ENCODE data around the gene TARS1. TPM values are rescaled to one million over a fixed set of nuclear protein-coding genes. Genes with fewer than 3 reads are reported as not detected.

Gene TARS1
- polyA plus RNA-seq, 1 donor from 2014 or later: 88.7 TPM

DNA sequence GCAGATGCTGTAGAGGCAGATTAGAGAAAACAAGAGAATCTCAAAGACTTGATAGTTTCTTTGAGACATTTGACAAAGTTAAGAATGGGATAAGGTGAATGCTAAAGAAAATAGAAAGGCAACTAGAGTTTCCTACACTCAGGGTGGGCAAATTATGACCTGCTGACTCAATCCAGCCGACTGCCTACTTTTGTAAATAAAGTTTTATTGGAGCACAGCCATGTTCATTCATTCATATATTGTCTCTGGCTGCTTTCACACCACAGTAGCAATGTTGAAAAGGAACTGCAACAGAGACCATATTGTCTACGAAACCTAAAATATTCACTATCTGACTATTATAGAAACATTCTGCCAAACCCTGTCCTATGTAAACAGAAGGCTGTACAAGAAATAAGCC lies 37.6 kb upstream of the TARS1 start:
- H3K4me3 ChIP-seq (ENCODE audit: low read length): no peak overlapping the region
- no peaks in the 10 kb centered on the region for H4K20me1 ChIP-seq (ENCODE audit: insufficient read depth)
- H3K9me2 ChIP-seq (ENCODE audit: insufficient read depth, low read length): no peaks in the 10 kb centered on the region
- no peaks in the 10 kb centered on the region for H3K9me3 ChIP-seq (ENCODE audit: low read length)
- no peaks in the 10 kb centered on the region for H3K79me2 ChIP-seq (replicated peaks; ENCODE audit: insufficient read depth, low read length)
- no peak for TF ChIP-seq POLR2AphosphoS5 (IDR thresholded peaks at IDR 0.05)
- no peak for TF ChIP-seq EZH2 (IDR thresholded peaks at IDR 0.05; ENCODE audit: borderline replicate concordance, insufficient read depth, low read length, poor library complexity, severe bottlenecking)
- TF ChIP-seq REST (IDR thresholded peaks at IDR 0.05; ENCODE audit: borderline replicate concordance): no peak
- no peak for TF ChIP-seq RAD21 (conservative IDR thresholded peaks at IDR 0.05)
- TF ChIP-seq TAF1 (IDR thresholded peaks at IDR 0.05; ENCODE audit: low read depth): no peak
- no peaks in the 10 kb centered on the region for H3K36me3 ChIP-seq (ENCODE audit: insufficient read depth, low read length)
- no peak overlapping the region for H3K27ac ChIP-seq (ENCODE audit: low read length)
- no peaks in the 10 kb centered on the region for H3F3A ChIP-seq (ENCODE audit: insufficient read depth, low read length, poor library complexity, severe bottlenecking)
- H3K9ac ChIP-seq (ENCODE audit: low read length): no peak overlapping the region
- no peak overlapping the region for H2AFZ ChIP-seq (ENCODE audit: low read depth, low read length)
- H3K4me2 ChIP-seq (ENCODE audit: low read length): no peak overlapping the region
- no peaks in the 10 kb centered on the region for H3K27me3 ChIP-seq (ENCODE audit: insufficient read depth, low read depth, low read length)

GRCh38 chr5:33408816-33409215 lies 31.9 kb upstream of the TARS1 start:
- Histone ChIP-seq H4K20me1 (ENCODE audit: insufficient read depth) (no peaks in the 10 kb centered on the region), H3F3A (ENCODE audit: insufficient read depth, low read length, poor library complexity, severe bottlenecking) (no peaks in the 10 kb centered on the region), H3K36me3 (ENCODE audit: insufficient read depth, low read length) (no peaks in the 10 kb centered on the region), H3K9ac (ENCODE audit: low read length) (no peak overlapping the region), H2AFZ (ENCODE audit: low read depth, low read length) (no peak overlapping the region), H3K9me2 (ENCODE audit: insufficient read depth, low read length) (no peaks in the 10 kb centered on the region), H3K27me3 (ENCODE audit: insufficient read depth, low read depth, low read length) (no peaks in the 10 kb centered on the region), H3K9me3 (ENCODE audit: low read length) (no peaks in the 10 kb centered on the region), H3K79me2 (replicated peaks; ENCODE audit: insufficient read depth, low read length) (no peaks in the 10 kb centered on the region), H3K27ac (ENCODE audit: low read length) (no peak overlapping the region), H3K4me2 (ENCODE audit: low read length) (no peak overlapping the region), H3K4me3 (ENCODE audit: low read length) (no peak overlapping the region)
- TF ChIP-seq RAD21 (conservative IDR thresholded peaks at IDR 0.05) (no peak), SMC3 (conservative IDR thresholded peaks at IDR 0.05; ENCODE audit: poor library complexity) (no peak), EZH2 (IDR thresholded peaks at IDR 0.05; ENCODE audit: borderline replicate concordance, insufficient read depth, low read length, poor library complexity, severe bottlenecking) (no peak), POLR2AphosphoS5 (IDR thresholded peaks at IDR 0.05) (no peak), MXI1 (conservative IDR thresholded peaks at IDR 0.05; ENCODE audit: poor library complexity, severe bottlenecking) (no peak), REST (IDR thresholded peaks at IDR 0.05; ENCODE audit: borderline replicate concordance) (no peak), EP300 (conservative IDR thresholded peaks at IDR 0.05; ENCODE audit: poor library complexity, severe bottlenecking) (no peak), TAF1 (IDR thresholded peaks at IDR 0.05; ENCODE audit: low read depth) (no peak)
- TF ChIP-seq, protein P1, sequence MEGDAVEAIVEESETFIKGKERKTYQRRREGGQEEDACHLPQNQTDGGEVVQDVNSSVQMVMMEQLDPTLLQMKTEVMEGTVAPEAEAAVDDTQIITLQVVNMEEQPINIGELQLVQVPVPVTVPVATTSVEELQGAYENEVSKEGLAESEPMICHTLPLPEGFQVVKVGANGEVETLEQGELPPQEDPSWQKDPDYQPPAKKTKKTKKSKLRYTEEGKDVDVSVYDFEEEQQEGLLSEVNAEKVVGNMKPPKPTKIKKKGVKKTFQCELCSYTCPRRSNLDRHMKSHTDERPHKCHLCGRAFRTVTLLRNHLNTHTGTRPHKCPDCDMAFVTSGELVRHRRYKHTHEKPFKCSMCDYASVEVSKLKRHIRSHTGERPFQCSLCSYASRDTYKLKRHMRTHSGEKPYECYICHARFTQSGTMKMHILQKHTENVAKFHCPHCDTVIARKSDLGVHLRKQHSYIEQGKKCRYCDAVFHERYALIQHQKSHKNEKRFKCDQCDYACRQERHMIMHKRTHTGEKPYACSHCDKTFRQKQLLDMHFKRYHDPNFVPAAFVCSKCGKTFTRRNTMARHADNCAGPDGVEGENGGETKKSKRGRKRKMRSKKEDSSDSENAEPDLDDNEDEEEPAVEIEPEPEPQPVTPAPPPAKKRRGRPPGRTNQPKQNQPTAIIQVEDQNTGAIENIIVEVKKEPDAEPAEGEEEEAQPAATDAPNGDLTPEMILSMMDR (IDR thresholded peaks at IDR 0.05; ENCODE audit: poor library complexity, severe bottlenecking): no peak

All from neural cell (in vitro differentiated cells).